GM06990 (cell line): ENCODE measurements around the gene CEP112.

Experiments used
- DNase-seq: peaks from one replicate; pipeline ENCODE4 v3.0.0-alpha.2; 2011; ENCODE audit not compliant: insufficient read length; ENCODE audit errors: extremely low read depth
- H3K27me3 ChIP-seq: replicated peaks from 2 replicates; pipeline ENCODE4 v1.6.0; 2011; ENCODE audit warnings: low read length; ENCODE audit not compliant: control insufficient read depth, insufficient read depth
- H3K36me3 ChIP-seq: 2 replicates; pipeline ENCODE4 v1.5.1; 2011; ENCODE audit warnings: low read length; ENCODE audit not compliant: control insufficient read depth, insufficient read depth
- H3K4me3 ChIP-seq: replicated peaks from 2 replicates; pipeline ENCODE4 v1.5.1; 2011; ENCODE audit warnings: low read depth, mild to moderate bottlenecking, control low read depth, low read length
- CTCF ChIP-seq: IDR thresholded peaks from 2 replicates; pipeline ENCODE4 v1.5.1; 2011; ENCODE audit warnings: low read length, control low read depth, mild to moderate bottlenecking, inconsistent platforms; ENCODE audit not compliant: insufficient read depth, poor library complexity, severe bottlenecking

The CEP112 gene

GRCh38 chr17:66175892-66176291, 16.0 kb downstream of the CEP112 start:
- Histone ChIP-seq H3K4me3 (no peak overlapping the region), H3K36me3 (no peaks in the 10 kb centered on the region), H3K27me3 (no peaks in the 10 kb centered on the region)
- TF ChIP-seq CTCF, result no peak
- DNase-seq, result no peak

- H3K36me3 ChIP-seq, result no peaks in the 10 kb centered on the region
Observed at GRCh38 chr17:66172691-66173223, 19.2 kb downstream of the CEP112 start.

GRCh38 chr17:66172144-66172543, 19.8 kb downstream of the CEP112 start:
- Histone ChIP-seq H3K36me3 (no peaks in the 10 kb centered on the region), H3K4me3 (no peak overlapping the region), H3K27me3 (no peaks in the 10 kb centered on the region)
- TF ChIP-seq CTCF, result no peak
- no peak for DNase-seq

More at GRCh38 chr17:66172691-66173223, 19.2 kb downstream of the CEP112 start:
- Histone ChIP-seq H3K27me3 (no peaks in the 10 kb centered on the region), H3K4me3 (no peak overlapping the region)
- DNase-seq, result no peak
- TF ChIP-seq CTCF, result no peak

GRCh38 chr17:66171692-66172091, 20.2 kb downstream of the CEP112 start:
- Histone ChIP-seq H3K4me3 (no peak overlapping the region), H3K36me3 (no peaks in the 10 kb centered on the region)
- TF ChIP-seq CTCF, result no peak

GRCh38 chr17:66171172-66171571, 20.8 kb downstream of the CEP112 start:
- no peak for DNase-seq
- no peak for TF ChIP-seq CTCF
- Histone ChIP-seq H3K36me3 (no peaks in the 10 kb centered on the region), H3K4me3 (no peak overlapping the region), H3K27me3 (no peaks in the 10 kb centered on the region)

More at GRCh38 chr17:66171692-66172091, 20.2 kb downstream of the CEP112 start:
- no peaks in the 10 kb centered on the region for H3K27me3 ChIP-seq
- DNase-seq, result no peak

- TF ChIP-seq CTCF, result no peak
- H3K27me3 ChIP-seq, result no peaks in the 10 kb centered on the region
- DNase-seq, result no peak
- no peak overlapping the region for H3K4me3 ChIP-seq
- no peaks in the 10 kb centered on the region for H3K36me3 ChIP-seq
Observed at GRCh38 chr17:66169839-66170238, 22.1 kb downstream of the CEP112 start.
